ENCODE measurements around the gene OR4P4.

Gene OR4P4

DNA sequence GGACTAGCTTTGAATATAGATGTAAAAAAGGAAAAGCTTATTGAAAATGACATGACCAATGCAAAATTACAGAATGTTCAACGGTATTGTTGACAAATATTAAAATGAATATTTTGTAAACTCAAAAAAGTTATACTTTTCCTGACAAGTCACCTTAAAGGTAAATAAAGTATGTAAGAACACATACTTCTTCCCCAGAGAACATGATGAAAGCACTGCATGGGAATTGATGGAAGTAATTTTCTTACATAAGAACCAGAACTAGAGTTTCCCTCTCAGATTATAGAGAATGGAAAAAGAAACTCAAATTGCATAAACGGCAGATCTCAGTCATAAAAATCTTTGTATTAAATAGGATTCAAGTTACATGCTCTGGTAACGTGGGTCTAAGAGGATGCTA is at the start of gene OR4P4:
TSS of gene OR4P4 (plus strand) at position 301 of the 400 bp plus-strand sequence.
- TF ChIP-seq, protein P1, sequence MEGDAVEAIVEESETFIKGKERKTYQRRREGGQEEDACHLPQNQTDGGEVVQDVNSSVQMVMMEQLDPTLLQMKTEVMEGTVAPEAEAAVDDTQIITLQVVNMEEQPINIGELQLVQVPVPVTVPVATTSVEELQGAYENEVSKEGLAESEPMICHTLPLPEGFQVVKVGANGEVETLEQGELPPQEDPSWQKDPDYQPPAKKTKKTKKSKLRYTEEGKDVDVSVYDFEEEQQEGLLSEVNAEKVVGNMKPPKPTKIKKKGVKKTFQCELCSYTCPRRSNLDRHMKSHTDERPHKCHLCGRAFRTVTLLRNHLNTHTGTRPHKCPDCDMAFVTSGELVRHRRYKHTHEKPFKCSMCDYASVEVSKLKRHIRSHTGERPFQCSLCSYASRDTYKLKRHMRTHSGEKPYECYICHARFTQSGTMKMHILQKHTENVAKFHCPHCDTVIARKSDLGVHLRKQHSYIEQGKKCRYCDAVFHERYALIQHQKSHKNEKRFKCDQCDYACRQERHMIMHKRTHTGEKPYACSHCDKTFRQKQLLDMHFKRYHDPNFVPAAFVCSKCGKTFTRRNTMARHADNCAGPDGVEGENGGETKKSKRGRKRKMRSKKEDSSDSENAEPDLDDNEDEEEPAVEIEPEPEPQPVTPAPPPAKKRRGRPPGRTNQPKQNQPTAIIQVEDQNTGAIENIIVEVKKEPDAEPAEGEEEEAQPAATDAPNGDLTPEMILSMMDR (IDR thresholded peaks at IDR 0.05) = no peak

DNA sequence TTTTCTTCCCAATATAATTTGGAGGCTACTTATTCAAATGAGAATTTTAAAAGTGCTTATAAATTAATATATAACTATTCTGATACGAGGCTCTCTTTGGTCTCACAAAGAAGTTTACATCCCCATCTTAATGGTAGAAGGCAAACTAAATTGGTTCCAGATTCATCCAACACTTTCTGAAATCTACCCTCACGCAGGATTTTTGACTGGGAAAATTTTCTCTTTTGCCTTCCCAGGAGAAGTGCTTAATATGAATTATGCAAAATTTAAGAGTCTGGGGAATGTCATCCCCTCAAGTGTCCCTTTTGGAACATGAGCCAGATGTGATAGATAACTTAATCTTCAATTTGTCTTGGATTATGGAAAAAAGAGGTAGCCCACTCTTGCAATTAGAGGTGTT is 27.4 kb upstream of the OR4P4 start, which contains the start of gene OR4C11:
TSS of gene OR4C11 (minus strand) at position 101 of the 400 bp plus-strand sequence. CDS start 3,272 bp downstream, outside the sequence.
- TF ChIP-seq, protein P1 (IDR thresholded peaks at IDR 0.05) = no peak

- TF ChIP-seq, protein P1 (IDR thresholded peaks at IDR 0.05) = no peak
Observed at GRCh38 chr11:55624531-55624930, 10.4 kb upstream of the OR4P4 start.

GRCh38 chr11:55648027-55648426 is 13.1 kb downstream of the OR4P4 start, which contains the start of gene OR4S2:
TSS of gene OR4S2 (plus strand) at chr11:55648327. CDS start at chr11:55650904, 2,577 bp downstream.
- TF ChIP-seq, protein P1 (IDR thresholded peaks at IDR 0.05) = no peak

DNA sequence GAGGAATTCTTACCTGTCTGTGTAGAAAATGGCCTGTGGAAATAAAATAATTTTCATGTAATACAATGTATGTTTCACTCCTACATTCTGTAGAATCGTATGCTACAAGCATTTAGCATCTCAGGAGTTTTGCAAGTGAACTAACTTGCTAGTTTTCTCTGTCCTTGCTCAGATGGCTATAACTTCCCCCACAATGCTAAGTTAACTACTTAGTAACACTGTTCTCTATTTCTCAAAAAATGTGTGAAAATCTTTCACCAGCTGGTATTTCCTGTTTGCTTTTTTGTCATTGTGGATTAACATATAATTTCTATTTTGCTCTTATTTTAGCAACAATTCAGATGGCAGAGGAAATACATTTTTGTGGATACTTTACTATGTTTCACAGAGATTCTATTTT is 17.6 kb downstream of the OR4P4 start:
- TF ChIP-seq, protein P1 (IDR thresholded peaks at IDR 0.05) = no peak

- TF ChIP-seq, protein P1 (IDR thresholded peaks at IDR 0.05) = no peak
Observed at GRCh38 chr11:55655096-55655495, 20.2 kb downstream of the OR4P4 start.

DNA sequence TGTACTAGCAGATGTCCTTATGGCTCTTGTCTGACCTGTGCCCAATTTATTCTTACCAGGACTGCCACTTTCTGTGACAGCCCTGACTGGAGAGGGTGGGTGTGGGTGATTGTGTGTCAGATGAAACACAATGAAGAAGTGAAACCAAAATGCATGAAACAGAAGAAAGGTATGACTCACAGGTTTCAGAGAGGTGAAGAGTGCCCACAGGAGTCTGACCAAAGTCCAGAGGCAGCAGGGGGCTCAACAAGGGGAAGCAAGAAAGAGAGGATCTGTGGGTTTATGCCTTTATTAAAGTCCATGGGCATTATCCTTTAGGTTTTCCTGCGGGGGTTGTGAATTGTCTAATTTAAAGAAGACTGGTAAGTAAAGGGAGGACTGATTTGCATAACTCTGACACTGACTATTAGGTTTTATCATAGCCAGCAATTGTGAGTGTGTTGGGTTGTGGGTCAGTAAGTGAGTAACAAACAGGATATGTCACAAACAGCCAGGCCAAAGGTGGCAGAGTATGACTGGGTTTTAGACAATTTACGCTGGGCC is 23.2 kb downstream of the OR4P4 start:
- TF ChIP-seq, protein P1 (IDR thresholded peaks at IDR 0.05) = no peak

DNA sequence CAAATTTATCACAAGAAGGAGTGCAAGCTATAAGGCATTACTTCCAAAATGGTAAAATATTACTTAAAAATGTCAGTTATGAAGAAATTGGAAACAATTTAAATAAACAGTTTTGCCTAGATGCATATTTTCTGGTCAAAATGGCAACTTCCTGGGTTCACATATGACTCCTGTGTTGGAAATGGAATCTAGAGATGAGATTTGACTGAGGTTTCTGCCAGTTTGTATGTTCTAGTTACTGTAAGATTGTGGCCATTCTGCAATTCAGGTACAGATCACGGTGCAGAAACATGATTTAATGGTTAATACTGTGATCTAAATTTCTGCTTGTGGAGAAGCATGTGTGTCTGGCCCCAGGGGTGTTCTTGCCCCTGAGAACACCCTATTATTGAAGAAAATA is 23.7 kb downstream of the OR4P4 start:
- TF ChIP-seq, protein P1 (IDR thresholded peaks at IDR 0.05) = no peak
